Central memory CD4-positive, alpha-beta T cell (primary cell): Measurements from ENCODE around the gene TRPM7.
"Not testable (repeated sequence)": the region's sequence is repeated elsewhere in the genome, so short reads cannot be mapped to it uniquely, and the experiment has no call there.

Source experiments
- DNase-seq: peaks from one replicate; pipeline ENCODE4 v3.0.0; 2022

The TRPM7 gene

DNA sequence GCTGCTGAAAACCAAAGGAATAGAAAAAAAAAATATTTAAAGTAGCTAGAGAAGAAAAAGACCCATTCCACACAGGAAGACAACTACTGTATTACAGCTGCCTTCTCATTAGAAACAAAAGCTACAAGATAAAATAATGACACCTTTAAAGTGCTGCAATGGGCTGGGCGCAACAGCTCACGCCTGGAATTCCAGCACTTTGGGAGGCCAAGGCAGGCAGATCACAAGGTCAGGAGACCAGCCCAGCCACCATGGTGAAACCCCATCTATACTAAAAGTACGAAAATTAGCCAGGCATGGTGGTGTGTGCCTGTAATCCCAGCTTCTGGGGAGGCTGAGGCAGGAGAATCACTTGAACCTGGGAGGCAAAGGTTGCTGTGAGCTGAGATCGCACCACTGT lies 31.0 kb downstream of the TRPM7 start:
- DNase-seq: no peak

DNA sequence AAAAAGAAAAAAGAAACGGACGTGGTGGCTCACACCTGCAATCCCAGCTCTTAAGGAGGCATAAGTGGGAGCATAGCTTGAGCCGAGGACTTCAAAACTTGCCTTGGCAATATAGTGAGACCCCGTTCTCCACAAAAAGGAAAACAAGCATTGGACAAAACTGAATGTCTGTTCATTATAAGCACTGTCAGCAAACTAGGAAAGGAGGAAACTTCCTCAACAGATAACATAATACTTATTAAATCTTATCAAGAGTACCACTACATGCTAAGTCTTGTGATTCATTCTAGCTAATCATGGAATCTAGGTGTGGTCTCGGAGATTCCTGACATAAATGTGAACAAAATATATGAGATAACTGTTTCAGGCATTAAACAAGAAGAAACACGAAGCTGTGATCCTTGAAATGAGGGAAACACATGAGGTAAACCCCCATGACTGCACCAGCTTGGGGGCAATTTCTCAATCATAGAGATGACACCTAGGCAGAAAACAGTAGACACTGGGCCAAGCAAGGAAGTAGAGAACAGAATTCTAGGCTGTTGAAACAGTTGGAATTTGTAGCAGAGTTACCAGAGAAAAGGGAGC lies 33.3 kb downstream of the TRPM7 start:
- DNase-seq: no peak

DNA sequence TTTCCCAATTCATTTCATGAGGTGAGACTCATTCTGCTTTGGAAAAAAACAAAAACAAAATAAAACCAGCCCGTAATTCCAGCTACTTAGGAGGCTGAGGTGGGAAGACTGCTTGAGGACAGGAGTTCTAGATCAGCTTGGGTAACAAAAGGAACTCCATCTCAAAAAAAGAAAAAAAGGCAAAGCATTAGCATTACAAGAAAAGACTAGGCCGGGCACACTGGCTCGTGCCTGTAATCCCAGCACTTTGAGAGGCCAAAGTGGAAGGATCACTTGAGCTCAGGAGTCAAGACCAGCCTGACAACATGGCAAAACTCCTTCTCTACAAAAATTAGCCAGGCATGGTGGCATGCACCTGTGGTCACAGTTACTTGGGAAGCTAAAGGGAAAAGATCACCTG lies 33.9 kb downstream of the TRPM7 start:
- DNase-seq: no peak

DNA sequence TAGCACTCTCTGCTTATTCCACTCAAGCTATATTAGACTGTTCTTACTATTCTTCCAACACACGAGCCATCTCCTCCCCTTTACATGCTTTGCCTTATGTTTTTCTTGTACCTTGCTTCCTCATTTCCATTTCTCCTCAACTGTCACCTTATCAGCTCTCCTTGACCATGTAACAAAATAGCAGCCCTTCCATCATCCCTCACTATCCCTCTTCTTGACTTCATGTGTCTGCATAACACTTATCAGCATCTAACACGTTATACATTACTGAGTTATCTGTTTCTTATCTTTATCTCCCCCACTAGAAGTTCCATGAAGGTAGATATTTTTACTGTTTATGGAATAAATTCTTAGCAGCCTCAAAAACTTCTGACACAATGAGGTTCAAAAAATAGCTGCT lies 45.3 kb downstream of the TRPM7 start:
- DNase-seq: no peak

DNA sequence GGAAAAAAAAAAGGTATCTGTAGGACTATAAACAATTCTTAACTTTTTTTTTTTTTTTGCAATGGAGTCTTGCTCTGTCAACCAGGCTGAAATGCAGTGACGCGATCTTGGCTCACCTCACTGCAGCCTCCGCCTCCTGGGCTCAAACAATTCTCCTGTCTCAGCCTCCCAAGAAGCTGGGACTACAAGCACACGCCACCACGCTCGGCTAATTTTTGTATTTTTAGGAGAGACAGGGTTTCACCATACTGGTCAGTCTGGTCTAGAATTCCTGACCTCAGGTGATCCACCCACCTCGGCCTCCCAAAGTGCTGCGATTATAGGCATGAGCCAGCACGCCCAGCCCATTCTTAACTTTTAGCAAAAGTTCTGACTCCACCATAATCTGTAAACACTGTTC lies 50.5 kb downstream of the TRPM7 start:
- no peak for DNase-seq

DNA sequence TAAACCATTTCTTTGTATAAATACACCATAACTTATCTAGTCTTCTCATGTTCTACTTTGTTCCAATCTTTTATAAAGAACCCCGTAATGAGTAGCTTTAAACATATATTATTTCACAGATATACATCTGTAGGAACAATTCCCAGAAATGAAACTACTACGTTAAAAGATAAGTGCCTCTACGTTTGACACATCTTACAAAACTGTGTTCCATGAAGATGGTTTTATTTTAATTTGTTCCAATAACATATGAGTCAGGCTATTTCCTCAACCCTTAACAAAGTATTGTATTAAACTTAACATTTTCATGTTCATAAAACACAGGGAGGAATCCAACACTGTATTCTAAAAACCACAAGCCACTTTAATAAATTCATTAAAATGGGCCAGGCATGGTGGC lies 52.9 kb downstream of the TRPM7 start:
- DNase-seq: no peak

DNA sequence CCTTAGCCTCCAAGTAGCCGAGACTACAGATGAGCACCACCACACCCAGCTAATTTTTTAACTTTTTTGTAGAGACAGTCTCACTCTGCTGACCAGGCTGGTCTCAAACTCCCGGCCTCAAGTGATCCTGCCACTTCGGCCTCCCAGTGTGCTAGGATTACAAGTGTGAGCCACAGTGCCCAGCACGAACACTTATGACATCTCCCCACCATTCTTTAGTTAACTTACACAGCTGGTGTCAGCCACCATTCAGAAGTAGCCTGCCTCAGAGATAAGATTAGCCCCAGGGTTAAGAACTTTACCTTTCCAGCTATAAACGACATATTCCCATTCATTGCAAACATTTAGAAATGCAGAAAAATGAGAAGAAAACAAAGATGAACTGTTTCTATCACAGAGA lies 58.2 kb downstream of the TRPM7 start:
- DNase-seq: no peak

DNA sequence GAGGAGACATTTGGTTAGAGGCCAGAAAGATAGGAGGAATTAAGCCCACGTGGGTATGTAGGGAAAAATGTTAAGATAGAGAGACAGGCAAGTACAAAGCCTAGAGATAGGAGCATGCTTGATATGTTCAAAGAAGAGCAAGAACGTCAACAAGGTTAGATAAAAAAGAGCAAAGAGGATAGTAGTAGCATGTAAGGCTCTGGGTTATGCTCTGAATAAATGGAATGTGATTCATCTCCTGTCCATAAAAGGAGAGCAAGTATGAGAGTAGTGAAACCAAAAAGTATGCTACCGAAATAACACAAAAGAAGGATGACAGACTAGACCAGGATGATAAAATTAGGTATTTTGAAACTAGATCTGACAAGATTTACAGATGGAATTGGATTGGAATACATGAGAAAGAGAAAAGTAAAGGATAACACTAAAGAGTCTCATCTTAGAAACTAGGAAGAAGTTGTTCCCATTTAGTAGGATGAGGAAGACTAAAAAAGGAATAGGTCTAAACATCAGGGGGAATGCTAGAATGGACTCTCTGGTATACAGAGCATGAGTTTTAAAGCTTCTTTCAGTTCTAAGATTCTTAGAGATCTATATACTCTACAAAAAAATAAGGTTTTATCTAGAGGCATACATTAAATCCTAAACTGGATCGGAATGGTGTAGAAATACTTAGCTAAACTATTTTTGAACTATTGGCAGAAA lies 59.1 kb downstream of the TRPM7 start:
- DNase-seq: no peak

DNA sequence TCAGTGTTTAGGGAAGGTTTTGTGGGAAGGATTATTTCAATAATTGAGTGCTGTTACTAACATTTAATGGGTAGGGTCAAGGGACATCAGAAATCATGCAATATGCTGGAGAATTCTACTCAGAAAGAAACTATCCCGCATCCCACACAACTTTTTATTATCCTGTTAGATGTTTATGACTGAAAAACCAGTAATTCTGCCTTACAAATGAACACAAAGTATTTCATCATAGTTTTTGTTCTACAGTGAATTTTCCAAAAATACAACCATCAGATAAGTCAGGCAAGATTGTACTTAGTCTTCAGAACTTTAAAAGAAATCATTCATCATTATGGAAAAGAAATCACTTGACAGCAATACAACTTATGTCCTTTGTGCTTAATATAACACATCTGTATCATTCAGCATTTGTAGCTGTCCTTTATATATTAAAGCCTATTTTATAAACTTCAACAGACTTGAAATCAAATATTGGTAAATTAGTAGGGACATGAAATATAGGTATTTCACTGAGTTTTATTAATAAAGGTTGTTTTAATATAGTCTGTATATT lies 61.9 kb downstream of the TRPM7 start:
- DNase-seq: no peak

DNA sequence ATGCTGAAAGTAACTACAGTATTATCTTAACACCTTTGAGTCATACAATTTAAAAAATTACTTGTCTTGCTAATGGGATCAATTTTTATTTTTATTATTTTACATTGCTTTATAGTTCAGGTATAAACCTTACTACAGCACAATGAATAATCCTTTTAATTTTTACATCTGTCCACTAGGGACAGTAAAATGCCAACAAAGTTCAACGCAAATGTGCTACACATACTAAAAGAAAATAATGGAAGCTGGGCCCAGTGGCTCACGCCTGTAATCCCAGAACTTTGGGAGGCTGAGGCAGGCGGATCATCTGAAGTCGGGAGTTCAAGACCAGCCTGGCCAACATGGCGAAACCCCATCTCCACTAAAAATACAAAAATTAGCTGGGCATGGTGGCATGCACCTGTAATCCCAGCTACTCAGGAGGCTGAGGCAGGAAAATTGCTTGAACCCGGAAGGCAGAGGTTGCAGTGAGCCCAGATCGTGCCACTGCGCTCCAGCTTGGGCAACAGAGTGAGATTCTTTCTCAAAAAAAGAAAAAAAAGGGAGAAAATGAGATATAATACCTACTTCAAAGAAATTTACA lies 64.1 kb downstream of the TRPM7 start:
- DNase-seq: not testable (repeated sequence)

DNA sequence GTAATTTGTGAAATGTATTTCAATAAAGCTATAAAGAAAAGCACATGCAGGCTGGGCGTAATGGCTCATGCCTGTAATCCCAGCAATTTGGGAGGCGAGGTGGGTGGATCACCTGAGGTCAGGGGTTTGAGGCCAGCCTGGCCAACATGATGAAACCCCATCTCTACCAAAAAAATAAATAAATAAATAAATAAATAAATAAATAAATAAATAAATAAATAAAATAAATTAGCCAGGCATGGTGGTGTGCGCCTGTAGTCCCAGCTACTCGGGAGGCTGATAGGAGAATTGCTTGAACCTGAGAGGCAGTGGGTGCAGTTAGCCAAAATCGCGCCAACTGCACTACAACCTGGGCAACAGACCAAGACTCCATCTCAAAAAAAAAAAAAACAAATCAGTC lies 69.6 kb downstream of the TRPM7 start:
- DNase-seq: not testable (repeated sequence)

DNA sequence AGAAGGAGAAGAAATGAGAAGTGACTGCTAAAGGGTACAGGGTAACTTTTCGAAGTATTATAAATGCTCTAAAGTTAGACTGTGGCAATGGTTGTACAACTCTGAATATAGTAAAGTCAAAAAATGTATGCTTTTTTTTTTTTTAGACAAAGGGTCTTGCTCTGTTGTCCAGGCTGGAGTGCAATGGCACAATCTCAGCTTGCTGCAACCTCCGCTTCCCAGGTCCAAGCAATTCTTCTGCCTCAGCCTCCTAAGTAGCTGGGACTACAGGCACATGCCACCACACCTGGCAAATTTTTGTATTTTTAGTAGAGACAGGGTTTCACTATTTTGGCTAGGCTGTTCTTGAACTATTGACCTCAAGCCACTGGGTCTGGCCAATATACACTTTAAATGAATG lies 70.0 kb downstream of the TRPM7 start:
- not testable (repeated sequence) for DNase-seq

DNA sequence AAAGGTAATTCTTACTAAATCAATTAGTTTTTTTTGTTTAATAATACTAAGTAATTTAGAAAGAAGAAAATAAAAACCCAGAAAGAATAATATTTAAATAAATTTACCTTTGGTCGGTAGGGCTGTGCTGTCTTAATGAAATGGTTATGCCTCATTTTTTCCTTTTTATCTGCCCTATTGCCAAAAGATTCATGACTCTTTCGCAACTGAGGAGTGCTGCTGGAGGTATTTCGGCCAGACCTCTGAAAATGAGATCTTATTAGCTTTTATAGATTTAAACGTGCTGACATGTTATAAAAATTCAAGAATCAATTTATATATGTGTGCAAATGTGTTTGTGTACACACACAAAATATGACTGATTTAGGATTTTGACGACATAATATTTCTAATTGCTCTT lies 73.0 kb downstream of the TRPM7 start:
- DNase-seq: no peak

DNA sequence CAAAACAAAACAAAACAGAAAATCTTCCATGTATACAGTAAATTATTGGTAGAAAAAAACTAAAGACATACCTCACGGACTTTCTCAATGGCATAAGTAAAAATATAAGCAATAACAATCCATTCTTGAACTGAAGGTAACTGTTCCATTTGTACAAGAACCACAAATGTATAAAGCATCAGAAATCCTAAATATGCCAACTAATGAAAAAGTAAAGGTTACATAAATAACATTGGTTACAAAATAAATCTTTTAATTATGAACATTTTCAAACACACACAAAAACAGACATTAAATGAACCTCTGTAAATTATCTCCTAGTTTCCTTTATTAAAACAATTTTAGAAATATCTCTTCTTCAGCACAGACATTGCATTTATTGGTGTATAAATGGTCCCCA lies 79.5 kb downstream of the TRPM7 start:
- DNase-seq: no peak

DNA sequence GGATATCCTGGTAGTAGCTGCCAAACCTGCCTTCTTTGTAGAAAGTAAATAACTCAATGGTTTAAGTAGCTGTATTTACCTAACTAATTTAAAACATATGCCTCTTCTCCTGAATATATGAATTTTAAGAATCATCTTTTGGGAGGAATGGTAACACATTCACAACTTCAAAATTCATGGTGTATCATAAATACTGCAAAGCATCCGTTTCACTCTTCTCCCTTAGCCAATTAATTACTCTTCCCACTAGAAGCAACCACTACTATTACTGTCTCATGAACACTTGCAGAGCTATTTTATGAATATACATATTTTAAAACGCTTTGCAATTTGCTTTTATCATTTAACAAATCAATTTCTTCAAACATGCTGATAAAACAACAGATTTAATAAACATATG lies 81.1 kb downstream of the TRPM7 start:
- DNase-seq: no peak

DNA sequence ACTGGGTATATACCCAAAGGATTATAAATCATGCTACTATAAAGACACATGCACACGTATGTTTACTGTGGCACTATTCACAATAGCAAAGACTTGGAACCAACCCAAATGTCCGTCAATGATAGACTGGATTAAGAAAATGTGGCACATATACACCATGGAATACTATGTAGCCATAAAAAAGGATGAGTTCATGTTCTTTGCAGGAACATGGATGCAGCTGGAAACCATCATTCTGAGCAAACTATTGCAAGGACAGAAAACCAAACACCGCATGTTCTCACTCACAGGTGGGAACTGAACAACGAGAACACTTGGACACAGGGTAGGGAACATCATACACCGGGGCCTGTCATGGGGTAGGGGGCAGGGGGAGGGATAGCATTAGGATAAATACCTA lies 84.6 kb downstream of the TRPM7 start:
- DNase-seq: not testable (repeated sequence)

DNA sequence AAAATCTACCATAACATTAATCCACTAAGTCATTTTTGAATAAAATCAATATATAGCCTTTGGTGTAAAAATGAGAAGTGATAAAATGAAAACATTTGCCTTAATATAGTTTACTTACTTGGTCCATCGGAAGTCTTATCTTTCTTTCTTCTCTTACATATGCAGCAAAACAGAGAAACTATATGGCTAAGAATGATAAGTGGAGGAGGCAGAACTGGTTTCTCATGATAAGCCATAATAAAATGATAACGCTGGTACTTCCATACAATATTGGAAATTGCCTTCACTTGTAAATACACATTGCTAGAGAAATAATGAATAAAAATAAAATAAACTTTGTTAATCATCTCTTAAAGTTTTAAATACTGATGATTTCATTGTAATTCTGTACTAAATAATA lies 92.3 kb downstream of the TRPM7 start:
- DNase-seq: no peak

DNA sequence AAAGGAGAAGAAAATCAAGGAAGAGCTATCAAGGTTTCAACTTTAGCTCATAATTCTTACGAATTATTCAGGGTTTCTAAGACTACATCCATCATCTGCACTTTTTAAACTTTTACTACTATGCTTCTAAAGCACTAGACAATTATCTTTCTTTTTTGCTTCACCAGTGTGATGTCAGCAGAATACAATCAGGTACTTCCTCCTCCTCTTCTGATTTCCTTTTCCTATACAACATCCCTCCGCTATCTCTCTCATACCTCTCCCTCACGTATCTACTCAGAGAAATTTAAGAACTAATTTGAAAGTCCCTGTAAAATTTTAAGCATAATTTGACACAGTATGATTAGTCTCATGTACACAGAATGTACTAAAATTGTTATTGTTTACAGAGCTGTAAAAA lies 92.8 kb downstream of the TRPM7 start:
- DNase-seq: no peak

DNA sequence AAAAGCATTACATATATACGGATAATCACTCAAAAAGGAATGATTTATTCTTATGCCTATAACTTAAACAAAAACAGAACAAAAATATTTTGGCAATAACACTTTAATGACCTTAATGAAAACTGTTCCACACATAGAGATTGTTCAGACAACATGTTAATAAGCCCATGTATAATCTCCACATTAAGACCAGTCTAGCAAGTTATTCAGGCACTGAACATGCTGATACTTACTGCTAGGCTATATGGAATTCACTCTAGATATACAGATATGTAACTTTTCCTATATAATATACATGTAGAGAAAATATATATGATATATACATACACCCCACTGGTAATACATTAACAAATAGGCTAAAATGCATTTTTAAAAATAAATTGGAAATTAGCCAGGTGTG lies 96.3 kb downstream of the TRPM7 start:
- DNase-seq: no peak

DNA sequence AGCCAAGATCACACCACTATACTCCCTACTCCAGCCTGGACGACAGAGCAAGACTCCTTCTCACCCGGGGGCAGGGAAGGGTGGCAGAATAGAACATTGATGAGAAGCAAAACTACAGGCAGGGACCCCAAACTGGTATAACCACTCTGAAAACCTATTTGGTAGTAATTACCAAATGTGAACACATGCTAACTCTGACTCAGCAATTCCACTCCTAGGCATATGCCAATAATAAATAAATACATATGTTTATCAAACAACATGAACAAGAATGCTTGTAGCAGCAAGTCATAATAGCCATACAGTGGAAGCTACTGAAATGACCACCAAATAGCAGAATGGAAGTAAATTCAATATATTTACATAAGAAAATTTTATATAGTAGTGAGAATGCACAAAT lies 109.1 kb downstream of the TRPM7 start:
- no peak for DNase-seq

DNA sequence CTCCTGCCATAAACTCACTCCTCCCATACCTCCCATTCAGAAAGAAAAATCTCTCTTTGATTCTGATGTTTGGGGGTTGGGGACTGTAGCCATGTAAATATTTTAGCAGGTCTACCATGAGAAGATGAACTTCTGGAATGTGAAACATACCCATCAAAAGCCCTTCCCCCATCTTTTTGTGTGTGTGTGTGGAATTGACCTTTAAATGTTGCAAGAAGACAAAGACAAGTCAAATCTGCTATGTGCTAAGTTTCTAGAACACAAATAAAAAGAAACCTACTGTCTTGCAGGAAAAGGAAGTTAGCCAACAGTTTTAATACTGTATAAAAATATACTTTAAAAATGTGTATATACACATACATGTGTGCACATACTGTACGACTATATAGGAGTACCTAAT lies 110.4 kb downstream of the TRPM7 start:
- no peak for DNase-seq

DNA sequence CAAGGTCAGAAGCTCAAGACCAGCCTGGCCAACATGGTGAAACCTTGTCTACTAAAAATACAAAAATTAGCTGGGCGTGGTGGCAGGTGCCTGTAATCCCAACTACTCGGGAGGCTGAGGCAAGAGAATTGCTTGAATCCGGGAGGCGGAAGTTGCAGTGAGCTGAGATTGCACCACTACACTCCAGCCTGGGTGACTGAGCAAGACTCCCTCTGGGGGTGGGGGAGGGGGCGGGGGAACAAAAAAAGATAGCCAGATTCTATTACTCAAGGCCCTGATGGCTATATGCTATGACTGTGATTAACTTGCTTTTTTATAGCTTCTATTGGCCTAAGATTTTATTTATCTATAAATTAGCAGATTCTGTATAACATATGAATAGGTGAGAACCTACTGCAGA lies 112.8 kb downstream of the TRPM7 start:
- DNase-seq: not testable (repeated sequence)

DNA sequence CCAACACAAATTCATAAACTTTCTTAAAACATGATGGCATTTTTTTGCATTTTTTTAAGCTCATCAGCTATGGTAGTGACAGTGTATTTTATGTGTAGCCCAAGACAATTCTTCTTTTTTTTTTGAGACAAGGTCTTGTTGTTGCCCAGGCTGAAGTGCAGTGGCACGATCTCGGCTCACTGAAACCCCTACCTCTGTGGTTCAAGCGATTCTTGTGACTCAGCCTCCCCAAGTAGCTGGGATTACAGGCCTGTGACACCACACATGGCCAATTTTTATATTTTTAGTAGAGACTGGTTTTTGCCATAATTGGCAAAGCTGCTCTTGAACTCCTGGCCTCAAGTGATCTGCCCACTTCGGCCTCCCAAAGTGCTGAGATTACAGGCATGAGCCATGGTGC lies 122.8 kb downstream of the TRPM7 start:
- DNase-seq: no peak
